Fibroblast of lung (primary cell): Measurements from ENCODE around the gene TCF4. TPM values are rescaled to one million over a fixed set of nuclear protein-coding genes. Genes with fewer than 3 reads are reported as not detected.

Source experiments
- DNase-seq, 2 donors: peaks; one replicate each; pipeline versions ENCODE4 v3.0.0 to v3.0.0-alpha.2; 2010; ENCODE audit warnings: low read depth in 2 of 2
- H2AFZ ChIP-seq: 2 replicates; pipeline ENCODE4 v1.5.1; 2012; ENCODE audit warnings: low read length, control low read depth, inconsistent platforms
- H3K27ac ChIP-seq: 2 replicates; pipeline ENCODE4 v1.5.1; 2011; ENCODE audit warnings: low read length, control low read depth; ENCODE audit not compliant: insufficient read depth
- H3K27me3 ChIP-seq: 2 replicates; pipeline ENCODE4 v1.5.1; 2011; ENCODE audit warnings: mild to moderate bottlenecking, low read length; ENCODE audit not compliant: control insufficient read depth, insufficient read depth
- H3K36me3 ChIP-seq: 2 replicates; pipeline ENCODE4 v1.5.1; 2011; ENCODE audit warnings: low read length; ENCODE audit not compliant: control insufficient read depth, insufficient read depth
- H3K4me1 ChIP-seq: 2 replicates; pipeline ENCODE4 v1.5.1; 2011; ENCODE audit warnings: low read length; ENCODE audit not compliant: control insufficient read depth, insufficient read depth; ENCODE audit errors: extremely low read depth
- H3K4me2 ChIP-seq: 2 replicates; pipeline ENCODE4 v1.5.1; 2011; ENCODE audit warnings: low read length, control low read depth; ENCODE audit not compliant: insufficient read depth; ENCODE audit errors: extremely low read depth
- H3K4me3 ChIP-seq, 4 experiments: fragments of 200-600 bp in 1 of 4; sonication (generic) in 1 of 4; replicated peaks in 1 of 4; 2 replicates each; pipeline ENCODE4 v1.5.1; 2011 to 2016; ENCODE audit warnings: low read length in 4 of 4, low read depth in 3 of 4, mild to moderate bottlenecking in 3 of 4, control low read depth in 2 of 4, inconsistent platforms in 1 of 4, mixed read lengths in 1 of 4; ENCODE audit not compliant: insufficient read depth in 1 of 4; ENCODE audit errors: control extremely low read depth in 1 of 4
- H3K79me2 ChIP-seq: 2 replicates; pipeline ENCODE4 v1.5.1; 2012; ENCODE audit warnings: mild to moderate bottlenecking, low read length, inconsistent platforms; ENCODE audit not compliant: control insufficient read depth, insufficient read depth
- H3K9ac ChIP-seq: 2 replicates; pipeline ENCODE4 v1.5.1; 2011; ENCODE audit warnings: mild to moderate bottlenecking, low read length, control low read depth; ENCODE audit not compliant: insufficient read depth
- H3K9me3 ChIP-seq: 2 replicates; pipeline ENCODE4 v1.5.1; 2012; ENCODE audit warnings: low read depth, low read length; ENCODE audit not compliant: control insufficient read depth, insufficient read depth
- H4K20me1 ChIP-seq: 2 replicates; pipeline ENCODE4 v1.5.1; 2011; ENCODE audit warnings: low read length; ENCODE audit not compliant: control insufficient read depth, insufficient read depth; ENCODE audit errors: extremely low read depth
- EZH2 ChIP-seq: IDR thresholded peaks from 2 replicates; pipeline ENCODE4 v1.5.1; 2012; ENCODE audit warnings: low read length, control low read depth, mild to moderate bottlenecking; ENCODE audit errors: missing control alignments
- polyA plus RNA-seq, 2 donors: library from polyadenylated mRNA; depleted of rRNA in 1 of 2; stranded (reverse) in 1 of 2; unstranded in 1 of 2; fragments of >200 nt; gene quantifications; 2 replicates each; pipeline ENCODE4 v1.2.1, GENCODE V29; 2011 to 2012; ENCODE audit warnings: missing spikeins in 1 of 2
- total RNA-seq: library from RNA; depleted of rRNA; stranded (reverse); fragments of >200 nt; gene quantifications from 2 replicates; pipeline ENCODE4 v1.2.1, GENCODE V29; 2014
- TF ChIP-seq, protein P1 (sequence below), 2 donors: IDR thresholded peaks in 1 of 2; conservative IDR thresholded peaks in 1 of 2; 1 replicate in 1 of 2; 2 replicates in 1 of 2; pipeline ENCODE4 v1.5.1; 2011 to 2012; ENCODE audit warnings: low read length in 2 of 2, control low read depth in 1 of 2, inconsistent platforms in 1 of 2, low read depth in 1 of 2, mild to moderate bottlenecking in 1 of 2

TCF4 gene
- total and polyA plus RNA-seq, 2 donors (not counting 1 experiment from before 2014, with no cell fraction given): 48.9 to 57.6 TPM

- no peaks in the 10 kb centered on the region for H3K9me3 ChIP-seq
- DNase-seq: no peak
- H3K27ac ChIP-seq: no peak overlapping the region
- peaks cover 10% of the 10 kb centered on the region for H3K36me3 ChIP-seq
- peaks cover 6% of the 10 kb centered on the region for H3K4me1 ChIP-seq
- no peaks in the 10 kb centered on the region for H4K20me1 ChIP-seq
- no peak overlapping the region for H2AFZ ChIP-seq
- H3K4me2 ChIP-seq: no peak overlapping the region
- TF ChIP-seq, protein P1, sequence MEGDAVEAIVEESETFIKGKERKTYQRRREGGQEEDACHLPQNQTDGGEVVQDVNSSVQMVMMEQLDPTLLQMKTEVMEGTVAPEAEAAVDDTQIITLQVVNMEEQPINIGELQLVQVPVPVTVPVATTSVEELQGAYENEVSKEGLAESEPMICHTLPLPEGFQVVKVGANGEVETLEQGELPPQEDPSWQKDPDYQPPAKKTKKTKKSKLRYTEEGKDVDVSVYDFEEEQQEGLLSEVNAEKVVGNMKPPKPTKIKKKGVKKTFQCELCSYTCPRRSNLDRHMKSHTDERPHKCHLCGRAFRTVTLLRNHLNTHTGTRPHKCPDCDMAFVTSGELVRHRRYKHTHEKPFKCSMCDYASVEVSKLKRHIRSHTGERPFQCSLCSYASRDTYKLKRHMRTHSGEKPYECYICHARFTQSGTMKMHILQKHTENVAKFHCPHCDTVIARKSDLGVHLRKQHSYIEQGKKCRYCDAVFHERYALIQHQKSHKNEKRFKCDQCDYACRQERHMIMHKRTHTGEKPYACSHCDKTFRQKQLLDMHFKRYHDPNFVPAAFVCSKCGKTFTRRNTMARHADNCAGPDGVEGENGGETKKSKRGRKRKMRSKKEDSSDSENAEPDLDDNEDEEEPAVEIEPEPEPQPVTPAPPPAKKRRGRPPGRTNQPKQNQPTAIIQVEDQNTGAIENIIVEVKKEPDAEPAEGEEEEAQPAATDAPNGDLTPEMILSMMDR (conservative IDR thresholded peaks at IDR 0.05 in 1 of 2, IDR thresholded peaks at IDR 0.05 in 1 of 2; ENCODE audit: low read depth in 1 of 2, low read length in 2 of 2): no peak
- TF ChIP-seq EZH2: no peak
- no peaks in the 10 kb centered on the region for H3K27me3 ChIP-seq
- no peak overlapping the region for H3K9ac ChIP-seq
- H3K4me3 ChIP-seq: no peak overlapping the region
- H3K79me2 ChIP-seq: no peaks in the 10 kb centered on the region
Observed at GRCh38 chr18:55229682-55230081, 358.3 kb downstream of the TCF4 start.

GRCh38 chr18:55228707-55229106, 359.3 kb downstream of the TCF4 start:
- Histone ChIP-seq H3K9ac (no peak overlapping the region), H3K4me2 (no peak overlapping the region), H3K79me2 (no peaks in the 10 kb centered on the region), H4K20me1 (no peaks in the 10 kb centered on the region), H3K27ac (no peak overlapping the region), H3K4me3 (no peak overlapping the region), H3K27me3 (no peaks in the 10 kb centered on the region), H3K36me3 (peaks cover 10% of the 10 kb centered on the region), H3K9me3 (no peaks in the 10 kb centered on the region), H2AFZ (no peak overlapping the region), H3K4me1 (peaks cover 6% of the 10 kb centered on the region)
- no peak for DNase-seq
- TF ChIP-seq, protein P1 (conservative IDR thresholded peaks at IDR 0.05 in 1 of 2, IDR thresholded peaks at IDR 0.05 in 1 of 2; ENCODE audit: low read depth in 1 of 2, low read length in 2 of 2): no peak
- no peak for TF ChIP-seq EZH2

GRCh38 chr18:55228191-55228590, 359.8 kb downstream of the TCF4 start:
- DNase-seq: peak; percentile 48 to 84
- Histone ChIP-seq H2AFZ (no peak overlapping the region), H3K9ac (no peak overlapping the region), H3K27me3 (no peaks in the 10 kb centered on the region), H3K4me2 (peak overlapping the region; percentile 42), H3K4me1 (peaks cover 6% of the 10 kb centered on the region), H4K20me1 (no peaks in the 10 kb centered on the region), H3K79me2 (no peaks in the 10 kb centered on the region), H3K9me3 (no peaks in the 10 kb centered on the region), H3K4me3 (no peak overlapping the region), H3K36me3 (peaks cover 8% of the 10 kb centered on the region), H3K27ac (peak overlapping the region; percentile 1)
- TF ChIP-seq, protein P1 (conservative IDR thresholded peaks at IDR 0.05 in 1 of 2, IDR thresholded peaks at IDR 0.05 in 1 of 2; ENCODE audit: low read depth in 1 of 2, low read length in 2 of 2): peak in 1 of 2 donors; percentile 24
- no peak for TF ChIP-seq EZH2
